Tibial artery (tissue), 4 donors: ENCODE results near the gene SYT8.

Source experiments
- DNase-seq, 2 donors: peaks; one replicate each; pipeline ENCODE4 v3.0.0-alpha.2; 2019
- H3K27ac ChIP-seq, 2 donors: fragments of 200-600 bp; sonication (generic) in 1 of 2; 1 replicate in 1 of 2; 2 replicates in 1 of 2; pipeline ENCODE4 v1.5.1; 2018 to 2019; ENCODE audit warnings: mild to moderate bottlenecking in 1 of 2
- H3K27me3 ChIP-seq, 2 donors: fragments of 200-600 bp; sonication (generic) in 1 of 2; one replicate each; pipeline versions ENCODE4 v1.5.1 to v1.6.0; 2016 to 2019
- H3K36me3 ChIP-seq, 3 donors: fragments of 200-600 bp; sonication (generic) in 2 of 3; one replicate each; pipeline ENCODE4 v1.5.1; 2016 to 2019; ENCODE audit warnings: mild to moderate bottlenecking in 2 of 3
- H3K4me1 ChIP-seq, 4 donors: fragments of 200-600 bp; sonication (generic) in 2 of 4; 1 replicate in 3 of 4; 2 replicates in 1 of 4; pipeline ENCODE4 v1.5.1; 2016 to 2019
- H3K4me3 ChIP-seq, 2 donors: fragments of 200-600 bp; sonication (generic) in 1 of 2; 1 replicate in 1 of 2; 2 replicates in 1 of 2; pipeline ENCODE4 v1.5.1; 2018 to 2019; ENCODE audit warnings: mild to moderate bottlenecking in 2 of 2
- H3K9me3 ChIP-seq, 3 donors: fragments of 200-600 bp; sonication (generic) in 1 of 3; one replicate each; pipeline ENCODE4 v1.5.1; 2016 to 2019
- CTCF ChIP-seq, 2 experiments: fragments of 200-600 bp in 1 of 2; fragments of 450-650 bp in 1 of 2; IDR thresholded peaks; one replicate each; pipeline ENCODE4 v1.5.1; 2017 to 2019; ENCODE audit warnings: antibody characterized with exemption in 2 of 2, mild to moderate bottlenecking in 1 of 2, moderate library complexity in 1 of 2
- intact Hi-C: fragments of 100-400 bp; cut with DNase I; formaldehyde crosslinking; loops from one replicate; pipeline ENCODE4 v1.15.0; 2023; ENCODE audit warnings: low total_unique reads

The SYT8 gene

DNA sequence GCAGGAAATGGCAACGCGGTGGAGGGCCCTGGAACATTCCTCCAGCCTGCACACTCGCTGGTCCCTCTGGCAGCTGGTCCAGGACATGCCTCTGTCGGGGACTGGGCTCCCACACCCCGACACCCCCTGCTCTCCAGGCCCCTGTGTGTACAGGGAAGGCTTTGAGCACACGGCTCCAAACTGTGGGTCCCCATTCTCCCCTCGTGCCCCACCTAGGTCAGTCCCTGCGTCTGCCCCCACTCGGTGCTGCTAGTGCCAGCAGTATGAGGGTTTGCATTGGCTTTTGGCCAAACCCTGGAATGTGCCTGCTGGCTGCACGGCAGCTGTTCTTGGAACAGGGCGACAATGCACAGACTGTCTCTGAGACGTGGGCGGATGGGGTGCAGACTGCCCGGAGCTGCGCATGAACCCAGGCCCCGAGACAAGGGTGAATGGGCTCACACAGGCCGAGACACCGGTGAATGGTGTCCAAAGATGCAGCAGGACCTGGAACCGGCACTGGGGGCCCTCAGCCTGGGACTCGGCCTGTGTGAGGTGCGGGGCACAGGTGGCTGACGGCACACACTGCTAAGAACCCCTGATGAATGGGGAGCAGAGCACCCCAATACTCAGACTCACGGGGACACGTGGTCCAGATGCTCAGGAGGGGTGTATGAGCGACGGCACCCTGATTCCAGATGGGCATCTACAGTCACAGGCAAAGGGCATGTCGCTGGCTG is 7.5 kb upstream of the SYT8 start:
- Histone ChIP-seq H3K9me3 (no peaks in the 10 kb centered on the region), H3K4me3 (peak overlapping the region in 1 of 2 donors; percentile 40), H3K27ac (peak overlapping the region; percentile 85 to 88), H3K36me3 (no peaks in the 10 kb centered on the region), H3K27me3 (no peaks in the 10 kb centered on the region), H3K4me1 (peaks cover 5 to 100% (median 98%) of the 10 kb centered on the region in 4 donors)
- intact Hi-C loops = no loop called here
- DNase-seq = peak; percentile 53 to 94
- TF ChIP-seq CTCF (IDR thresholded peaks at IDR 0.05) = no peak

DNA sequence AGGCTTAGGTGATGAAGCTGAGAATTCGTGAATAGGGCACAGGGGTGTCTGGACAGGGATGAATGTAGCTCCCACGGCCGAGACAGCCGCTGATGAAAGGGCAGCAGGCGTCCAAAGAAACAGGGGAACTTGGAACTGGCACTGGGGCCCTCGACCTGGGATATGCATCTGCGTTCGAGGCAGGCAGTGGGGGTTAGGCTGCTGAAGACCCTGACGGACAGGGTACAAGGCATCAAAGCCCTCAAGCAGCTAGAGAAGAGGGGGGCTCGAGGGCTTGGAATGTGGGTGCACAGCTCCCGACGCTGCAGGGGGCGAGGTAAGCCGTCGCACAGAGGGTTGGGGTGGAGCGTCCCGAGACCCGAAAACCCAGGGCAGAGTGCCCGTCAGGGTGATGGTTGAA is 6.9 kb upstream of the SYT8 start:
- peak in 1 of 2 donors; percentile 65 for DNase-seq
- no peak overlapping the region for H3K4me3 ChIP-seq
- H3K27ac ChIP-seq = peak overlapping the region; percentile 85 to 88
- peaks cover 5 to 100% (median 98%) of the 10 kb centered on the region in 4 donors for H3K4me1 ChIP-seq
- no peak for TF ChIP-seq CTCF (IDR thresholded peaks at IDR 0.05)
- intact Hi-C loops = no loop called here
- no peaks in the 10 kb centered on the region for H3K27me3 ChIP-seq
- H3K9me3 ChIP-seq = no peaks in the 10 kb centered on the region
- no peaks in the 10 kb centered on the region for H3K36me3 ChIP-seq

GRCh38 chr11:1828542-1828941 is 6.2 kb upstream of the SYT8 start:
- Histone ChIP-seq H3K9me3 (no peaks in the 10 kb centered on the region), H3K27ac (peak overlapping the region; percentile 85 to 88), H3K36me3 (no peaks in the 10 kb centered on the region), H3K4me3 (no peak overlapping the region), H3K4me1 (peaks cover 5 to 100% (median 93%) of the 10 kb centered on the region in 4 donors), H3K27me3 (no peaks in the 10 kb centered on the region)
- no peak for TF ChIP-seq CTCF (IDR thresholded peaks at IDR 0.05)
- intact Hi-C loops = no loop called here
- peak in 1 of 2 donors; percentile 61 for DNase-seq

DNA sequence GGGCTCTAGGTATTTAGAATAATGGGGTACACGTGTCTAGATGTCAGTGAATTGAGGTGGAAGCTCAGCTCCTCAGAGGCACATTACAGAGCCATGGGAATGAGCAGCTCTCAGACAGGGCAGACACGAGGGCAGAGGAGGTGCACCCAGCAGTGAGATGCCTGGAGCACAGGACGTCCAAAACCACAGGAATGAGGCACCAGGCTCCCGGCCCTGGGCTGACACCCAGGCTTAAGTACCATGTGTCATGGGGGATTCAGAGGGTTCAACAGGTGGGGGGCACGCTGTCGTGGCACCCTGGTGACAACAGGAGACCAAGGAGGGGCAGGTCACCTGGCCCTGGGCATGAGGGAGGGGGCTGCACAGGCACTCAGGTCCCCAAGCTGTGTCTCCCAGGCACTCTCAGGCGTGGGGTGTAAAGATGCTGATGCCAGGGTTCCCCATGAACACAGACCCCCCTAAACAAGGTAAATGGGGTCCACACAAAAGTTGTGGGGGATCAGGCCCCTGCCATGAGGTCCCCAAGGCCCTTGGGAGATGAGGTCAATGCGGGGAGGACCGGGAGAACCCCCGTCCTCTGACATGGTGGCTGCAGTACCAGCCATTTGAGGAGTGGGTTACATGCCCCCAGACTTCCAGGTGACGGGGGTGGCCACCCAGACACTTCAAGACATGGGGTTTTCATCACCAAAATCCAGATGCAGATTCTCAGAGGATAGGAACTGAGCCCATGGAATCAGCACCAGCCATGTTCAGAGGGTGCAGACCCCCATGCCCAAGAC is 5.6 kb upstream of the SYT8 start:
- Histone ChIP-seq H3K27me3 (no peaks in the 10 kb centered on the region), H3K9me3 (no peaks in the 10 kb centered on the region), H3K27ac (peak overlapping the region; percentile 85 to 88), H3K4me3 (no peak overlapping the region), H3K4me1 (peaks cover 5 to 94% (median 87%) of the 10 kb centered on the region in 4 donors), H3K36me3 (no peaks in the 10 kb centered on the region)
- TF ChIP-seq CTCF (IDR thresholded peaks at IDR 0.05) = no peak
- intact Hi-C loops = no loop called here
- DNase-seq = peak in 1 of 2 donors; percentile 76

GRCh38 chr11:1830004-1830321 is 4.8 kb upstream of the SYT8 start:
- Histone ChIP-seq H3K4me1 (peaks cover 5 to 89% (median 80%) of the 10 kb centered on the region in 4 donors), H3K27ac (peak overlapping the region; percentile 85 to 88), H3K9me3 (no peaks in the 10 kb centered on the region), H3K4me3 (no peak overlapping the region), H3K27me3 (no peaks in the 10 kb centered on the region), H3K36me3 (no peaks in the 10 kb centered on the region)
- intact Hi-C loops = no loop called here
- no peak for TF ChIP-seq CTCF (IDR thresholded peaks at IDR 0.05)
- peak in 1 of 2 donors; percentile 62 for DNase-seq
